Measurements from ENCODE around the gene CAMP.

DNA sequence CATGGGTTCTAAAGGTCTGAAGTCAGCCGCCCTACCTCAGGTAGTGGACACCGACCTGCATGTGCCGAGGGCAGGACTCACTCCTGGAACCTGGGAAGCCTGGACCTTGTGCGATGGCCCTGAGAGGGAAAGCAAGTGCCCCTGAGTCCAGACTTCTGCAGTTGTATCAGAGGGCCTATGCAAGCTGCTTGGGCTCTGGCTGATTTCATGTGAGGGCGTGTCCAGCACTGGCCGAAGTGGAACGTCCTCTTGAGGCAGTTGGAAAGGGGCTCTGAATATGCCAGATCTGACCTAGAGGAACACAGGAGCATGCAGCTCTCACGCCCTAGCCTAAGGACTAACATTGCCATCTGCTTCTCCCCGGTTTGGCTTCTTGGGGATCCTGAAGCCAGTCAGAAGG lies 2.5 kb upstream of the CAMP start:
- TF ChIP-seq, protein P1, sequence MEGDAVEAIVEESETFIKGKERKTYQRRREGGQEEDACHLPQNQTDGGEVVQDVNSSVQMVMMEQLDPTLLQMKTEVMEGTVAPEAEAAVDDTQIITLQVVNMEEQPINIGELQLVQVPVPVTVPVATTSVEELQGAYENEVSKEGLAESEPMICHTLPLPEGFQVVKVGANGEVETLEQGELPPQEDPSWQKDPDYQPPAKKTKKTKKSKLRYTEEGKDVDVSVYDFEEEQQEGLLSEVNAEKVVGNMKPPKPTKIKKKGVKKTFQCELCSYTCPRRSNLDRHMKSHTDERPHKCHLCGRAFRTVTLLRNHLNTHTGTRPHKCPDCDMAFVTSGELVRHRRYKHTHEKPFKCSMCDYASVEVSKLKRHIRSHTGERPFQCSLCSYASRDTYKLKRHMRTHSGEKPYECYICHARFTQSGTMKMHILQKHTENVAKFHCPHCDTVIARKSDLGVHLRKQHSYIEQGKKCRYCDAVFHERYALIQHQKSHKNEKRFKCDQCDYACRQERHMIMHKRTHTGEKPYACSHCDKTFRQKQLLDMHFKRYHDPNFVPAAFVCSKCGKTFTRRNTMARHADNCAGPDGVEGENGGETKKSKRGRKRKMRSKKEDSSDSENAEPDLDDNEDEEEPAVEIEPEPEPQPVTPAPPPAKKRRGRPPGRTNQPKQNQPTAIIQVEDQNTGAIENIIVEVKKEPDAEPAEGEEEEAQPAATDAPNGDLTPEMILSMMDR (IDR thresholded peaks at IDR 0.05): no peak
- no peak for TF ChIP-seq POLR2AphosphoS5 (IDR thresholded peaks at IDR 0.05)
- no peak for TF ChIP-seq POLR2A (IDR thresholded peaks at IDR 0.05; ENCODE audit: low read depth)

Measured in esophagus muscularis mucosa (tissue), 3 donors.